ENCODE measurements around the gene WDR36. TPM values are rescaled to one million over a fixed set of nuclear protein-coding genes. Genes with fewer than 3 reads are reported as not detected.

WDR36 gene
- total RNA-seq, 4 donors from 2014 or later, result 17.1 to 53.8 (median 34.3) TPM

DNA sequence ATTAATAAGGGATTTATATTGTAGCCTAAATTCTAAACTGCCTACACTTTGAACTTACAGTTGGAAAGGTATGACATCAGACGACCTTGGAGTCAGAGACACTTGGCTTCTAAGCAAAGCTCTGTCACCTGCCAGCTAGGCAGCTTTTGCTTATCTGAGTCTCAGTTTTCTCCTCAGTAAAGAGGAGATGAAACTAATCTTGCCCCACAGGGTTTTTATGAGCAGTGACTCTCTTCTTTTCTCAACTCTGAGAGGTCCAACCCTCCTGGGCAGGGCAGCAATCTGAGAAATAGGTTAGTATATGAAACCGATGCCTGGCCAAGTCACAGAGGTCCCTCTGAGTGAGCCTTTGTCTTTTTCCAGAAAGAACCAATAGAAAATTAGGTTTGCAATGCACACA, 53.9 kb downstream of the WDR36 start:
- TF ChIP-seq, protein P1, sequence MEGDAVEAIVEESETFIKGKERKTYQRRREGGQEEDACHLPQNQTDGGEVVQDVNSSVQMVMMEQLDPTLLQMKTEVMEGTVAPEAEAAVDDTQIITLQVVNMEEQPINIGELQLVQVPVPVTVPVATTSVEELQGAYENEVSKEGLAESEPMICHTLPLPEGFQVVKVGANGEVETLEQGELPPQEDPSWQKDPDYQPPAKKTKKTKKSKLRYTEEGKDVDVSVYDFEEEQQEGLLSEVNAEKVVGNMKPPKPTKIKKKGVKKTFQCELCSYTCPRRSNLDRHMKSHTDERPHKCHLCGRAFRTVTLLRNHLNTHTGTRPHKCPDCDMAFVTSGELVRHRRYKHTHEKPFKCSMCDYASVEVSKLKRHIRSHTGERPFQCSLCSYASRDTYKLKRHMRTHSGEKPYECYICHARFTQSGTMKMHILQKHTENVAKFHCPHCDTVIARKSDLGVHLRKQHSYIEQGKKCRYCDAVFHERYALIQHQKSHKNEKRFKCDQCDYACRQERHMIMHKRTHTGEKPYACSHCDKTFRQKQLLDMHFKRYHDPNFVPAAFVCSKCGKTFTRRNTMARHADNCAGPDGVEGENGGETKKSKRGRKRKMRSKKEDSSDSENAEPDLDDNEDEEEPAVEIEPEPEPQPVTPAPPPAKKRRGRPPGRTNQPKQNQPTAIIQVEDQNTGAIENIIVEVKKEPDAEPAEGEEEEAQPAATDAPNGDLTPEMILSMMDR (IDR thresholded peaks at IDR 0.05; ENCODE audit: low read depth), result no peak

DNA sequence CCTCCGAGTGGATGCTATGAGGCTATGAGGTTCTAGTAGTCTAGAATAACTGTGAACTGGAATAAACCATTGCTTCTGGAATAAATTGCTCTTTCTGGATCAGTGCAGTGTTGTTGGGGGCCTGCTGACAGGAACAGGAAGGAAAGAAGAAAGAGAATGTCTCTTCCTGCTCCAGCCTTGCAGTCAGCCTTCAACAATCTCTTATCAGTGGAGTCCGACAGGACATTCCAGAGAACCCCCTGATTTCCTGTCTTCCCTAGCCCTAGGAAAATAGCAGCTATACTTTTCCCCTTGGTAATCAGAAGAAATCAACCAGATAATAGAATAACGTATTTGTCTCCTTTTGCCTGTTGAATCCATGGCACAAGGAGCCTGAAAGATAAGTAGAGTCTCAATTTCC, 55.4 kb downstream of the WDR36 start:
- TF ChIP-seq, protein P1 (IDR thresholded peaks at IDR 0.05; ENCODE audit: low read depth), result no peak

DNA sequence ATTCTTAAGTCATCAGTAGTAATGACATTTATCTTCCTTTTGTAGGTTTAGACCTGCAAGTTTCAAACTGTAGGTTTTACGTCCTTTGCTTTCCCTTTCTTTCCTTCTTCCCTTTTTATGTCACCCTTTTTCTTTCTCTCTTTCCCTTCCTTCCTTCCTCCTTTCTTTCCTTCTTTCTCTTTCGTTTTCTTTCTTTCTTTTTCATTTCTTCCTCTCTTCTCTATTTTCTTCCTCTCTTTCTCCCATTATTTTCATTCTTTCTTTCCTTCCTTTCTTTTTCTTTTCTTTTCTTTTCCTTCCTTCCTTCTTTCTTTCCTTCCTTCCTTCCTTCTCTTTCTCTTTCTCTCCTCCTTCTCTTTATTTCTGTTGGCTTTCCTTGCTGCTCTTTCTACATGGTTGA, 59.9 kb downstream of the WDR36 start:
- TF ChIP-seq, protein P1 (IDR thresholded peaks at IDR 0.05; ENCODE audit: low read depth), result no peak

DNA sequence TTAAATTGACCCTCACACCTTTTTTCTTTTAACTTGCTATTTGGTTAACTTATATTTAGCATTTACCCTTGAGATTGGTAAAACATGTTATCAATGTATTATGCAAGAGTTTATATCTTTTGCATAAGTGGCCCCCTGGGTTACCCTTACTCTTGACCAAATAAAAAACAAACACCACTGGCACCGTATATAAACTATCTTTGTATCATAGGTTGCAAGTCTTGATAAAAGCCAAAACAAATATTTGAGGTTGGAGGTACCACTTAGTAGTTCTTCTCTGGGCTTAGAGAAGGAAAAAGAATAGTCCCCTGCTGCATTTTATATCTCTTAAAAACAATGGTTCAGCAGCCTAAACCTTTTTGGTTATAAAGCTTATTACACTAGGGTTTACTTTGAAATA, 61.3 kb downstream of the WDR36 start:
- TF ChIP-seq, protein P1 (IDR thresholded peaks at IDR 0.05; ENCODE audit: low read depth), result no peak

DNA sequence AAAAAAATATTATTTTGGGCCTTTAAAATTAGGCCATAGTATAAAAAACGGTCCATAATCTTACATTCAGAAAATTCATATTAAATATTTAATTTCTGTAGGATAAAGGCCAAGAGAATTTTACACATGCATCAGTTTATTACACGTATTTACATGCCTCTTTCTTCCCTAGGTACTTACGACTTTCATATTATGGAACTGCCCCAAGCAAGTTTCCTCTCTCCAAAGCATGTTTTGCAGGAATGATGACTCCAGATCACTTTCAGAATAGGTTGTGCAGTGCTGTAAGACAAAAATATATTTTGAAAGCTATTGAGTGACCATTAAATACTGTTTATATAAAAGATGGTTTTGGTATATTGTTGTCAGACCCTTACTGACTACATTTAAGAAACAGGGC, 61.8 kb downstream of the WDR36 start:
- TF ChIP-seq, protein P1 (IDR thresholded peaks at IDR 0.05; ENCODE audit: low read depth), result no peak

DNA sequence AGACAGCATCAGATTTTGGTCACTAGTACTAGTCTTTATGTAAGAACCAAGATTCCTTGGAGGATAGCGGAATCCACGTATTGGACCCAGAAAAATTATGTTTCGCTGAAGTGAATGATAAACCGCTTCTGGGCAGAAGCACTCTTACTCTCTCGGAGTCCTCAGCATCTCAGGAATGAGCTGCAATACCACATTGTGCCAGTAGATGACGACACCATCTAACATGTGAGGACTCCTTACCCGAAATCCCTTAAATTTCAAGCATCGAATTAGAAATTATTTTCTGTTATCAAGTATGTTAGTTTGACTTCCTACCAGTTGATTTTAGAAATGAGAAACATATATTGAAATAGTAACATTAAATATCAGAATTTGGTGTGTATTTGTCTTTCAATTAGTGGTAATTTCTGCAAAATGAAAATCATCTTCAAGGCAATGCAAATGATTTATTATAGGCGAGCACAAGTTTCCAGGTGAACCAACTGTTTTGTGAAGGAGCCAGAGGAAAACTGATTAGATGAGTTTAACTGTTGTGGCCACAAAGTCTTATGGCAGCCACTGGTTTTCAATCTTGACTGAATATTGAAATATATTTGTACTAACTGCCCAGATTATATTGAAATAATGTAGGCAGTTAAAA, 66.1 kb downstream of the WDR36 start:
- TF ChIP-seq, protein P1 (IDR thresholded peaks at IDR 0.05; ENCODE audit: low read depth), result no peak

DNA sequence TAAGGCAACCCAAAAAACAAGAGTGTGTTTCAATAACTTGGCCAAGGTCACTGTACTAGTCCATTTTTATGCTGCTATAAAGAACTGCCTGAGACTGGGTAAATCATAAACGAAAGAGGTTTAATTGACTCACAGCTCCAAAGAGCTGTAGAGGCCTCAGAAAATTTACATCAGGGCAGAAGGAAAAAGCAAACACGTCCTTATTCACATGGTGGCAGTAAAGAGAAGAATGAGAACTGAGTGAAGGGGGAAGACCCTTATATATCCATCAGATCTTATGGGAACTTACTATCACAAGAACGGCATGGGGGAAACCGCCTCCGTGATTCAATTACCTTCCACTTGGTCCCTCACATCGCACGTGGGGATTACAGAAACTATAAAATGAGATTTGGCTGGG, 67.7 kb downstream of the WDR36 start:
- TF ChIP-seq, protein P1 (IDR thresholded peaks at IDR 0.05; ENCODE audit: low read depth), result no peak
